Keratinocyte (primary cell): Measurements from ENCODE around the gene ICE2.

ENCODE experiments used
- EZH2 ChIP-seq: IDR thresholded peaks from one replicate; pipeline ENCODE4 v1.6.1; 2012; ENCODE audit warnings: inconsistent platforms, mild to moderate bottlenecking, low read length, moderate library complexity
- TF ChIP-seq, protein P1 (sequence below), 3 experiments: IDR thresholded peaks in 1 of 3; conservative IDR thresholded peaks in 1 of 3; optimal IDR thresholded peaks in 1 of 3; 2 replicates in 2 of 3; 3 replicates in 1 of 3; pipeline versions ENCODE3 to v1.5.1; 2011; ENCODE audit warnings: low read length in 3 of 3, mild to moderate bottlenecking in 3 of 3, moderate library complexity in 2 of 3, control low read depth in 1 of 3, inconsistent platforms in 1 of 3; ENCODE audit not compliant: insufficient read depth in 2 of 3; ENCODE audit errors: extremely low read depth in 1 of 3

DNA sequence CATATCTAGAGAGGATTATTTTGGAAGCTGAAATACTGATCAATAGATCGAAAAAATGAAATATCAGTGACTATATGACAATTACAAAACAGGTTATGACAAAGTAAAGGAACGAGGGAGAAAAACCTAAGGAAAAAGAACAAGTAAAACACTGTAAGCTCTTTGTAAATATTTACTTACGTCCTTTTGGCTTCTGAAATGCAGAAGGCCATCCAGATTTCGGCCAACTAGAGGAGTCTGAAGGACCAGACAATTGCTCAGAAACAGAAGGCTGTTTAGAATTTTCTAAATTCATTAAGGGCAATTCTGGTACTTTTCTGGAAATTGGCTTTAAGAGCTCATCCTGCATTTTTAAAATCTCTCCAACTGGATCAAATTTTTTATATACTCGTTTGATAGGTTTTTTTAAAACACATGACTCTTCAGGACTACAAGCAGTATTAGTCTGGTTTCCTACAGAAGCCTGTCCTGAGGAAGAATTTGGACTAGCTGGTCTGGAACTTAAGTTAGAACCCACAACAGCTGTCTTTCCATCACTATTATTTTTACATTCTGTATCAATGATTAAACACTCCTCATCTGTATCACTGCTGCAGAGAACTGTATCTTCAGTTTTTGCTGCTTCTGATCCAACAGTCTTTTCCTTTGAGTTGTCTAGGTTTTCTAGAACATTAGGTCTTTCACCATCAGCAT is 30.1 kb downstream of the ICE2 start:
- TF ChIP-seq, protein P1, sequence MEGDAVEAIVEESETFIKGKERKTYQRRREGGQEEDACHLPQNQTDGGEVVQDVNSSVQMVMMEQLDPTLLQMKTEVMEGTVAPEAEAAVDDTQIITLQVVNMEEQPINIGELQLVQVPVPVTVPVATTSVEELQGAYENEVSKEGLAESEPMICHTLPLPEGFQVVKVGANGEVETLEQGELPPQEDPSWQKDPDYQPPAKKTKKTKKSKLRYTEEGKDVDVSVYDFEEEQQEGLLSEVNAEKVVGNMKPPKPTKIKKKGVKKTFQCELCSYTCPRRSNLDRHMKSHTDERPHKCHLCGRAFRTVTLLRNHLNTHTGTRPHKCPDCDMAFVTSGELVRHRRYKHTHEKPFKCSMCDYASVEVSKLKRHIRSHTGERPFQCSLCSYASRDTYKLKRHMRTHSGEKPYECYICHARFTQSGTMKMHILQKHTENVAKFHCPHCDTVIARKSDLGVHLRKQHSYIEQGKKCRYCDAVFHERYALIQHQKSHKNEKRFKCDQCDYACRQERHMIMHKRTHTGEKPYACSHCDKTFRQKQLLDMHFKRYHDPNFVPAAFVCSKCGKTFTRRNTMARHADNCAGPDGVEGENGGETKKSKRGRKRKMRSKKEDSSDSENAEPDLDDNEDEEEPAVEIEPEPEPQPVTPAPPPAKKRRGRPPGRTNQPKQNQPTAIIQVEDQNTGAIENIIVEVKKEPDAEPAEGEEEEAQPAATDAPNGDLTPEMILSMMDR (optimal IDR thresholded peaks at IDR 0.05 in 1 of 3, IDR thresholded peaks at IDR 0.05 in 1 of 3, conservative IDR thresholded peaks at IDR 0.05 in 1 of 3; ENCODE audit: extremely low read depth in 1 of 3, insufficient read depth in 2 of 3, low read length in 3 of 3): no peak
- no peak for TF ChIP-seq EZH2
